IMR-90 (cell line): Measurements from ENCODE around the gene SEPTIN5. TPM values are rescaled to one million over a fixed set of nuclear protein-coding genes. Genes with fewer than 3 reads are reported as not detected.

Source experiments
- ATAC-seq: fragments of 200-7000 bp; cut with Tn5 transposase; 2 replicates; pipeline ENCODE4 v1.9.1; 2020; ENCODE audit warnings: low read depth, mild to moderate bottlenecking, moderate library complexity
- BruUV-seq: library from RNA; stranded (reverse); fragments of 400-500 nt; replicated peaks from 2 replicates; lab custom pipeline; 2021; lab: Mats Ljungman, UMichigan
- CTCF ChIA-PET: fragments of 300-600 bp; formaldehyde crosslinking; extraction: SDS; loops from one replicate; lab custom pipeline; 2021; ENCODE audit warnings: antibody characterized with exemption; lab: Yijun Ruan, JAX
- POLR2A ChIA-PET: fragments of 300-600 bp; sonication (Branson Sonifier 250); formaldehyde crosslinking; loops from one replicate; lab custom pipeline; 2022; ENCODE audit warnings: antibody characterized with exemption; ENCODE audit not compliant: unreplicated experiment; lab: Charles Lee
- DNase-seq: peaks from one replicate; pipeline ENCODE4 v3.0.0; 2013
- H2AFZ ChIP-seq: replicated peaks from 2 replicates; pipeline ENCODE3; 2013; ENCODE audit warnings: low read length, mild to moderate bottlenecking; ENCODE audit not compliant: poor library complexity
- H2AK5ac ChIP-seq: 2 replicates; pipeline ENCODE4 v1.6.1; 2013; ENCODE audit warnings: low read depth, low read length, inconsistent platforms
- H2AK9ac ChIP-seq: replicated peaks from 2 replicates; pipeline ENCODE3; 2013; ENCODE audit warnings: mild to moderate bottlenecking, low read depth, low read length, moderate library complexity; ENCODE audit not compliant: poor library complexity
- H2BK120ac ChIP-seq: 2 replicates; pipeline ENCODE4 v1.6.1; 2013; ENCODE audit warnings: low read depth, low read length, inconsistent platforms
- H2BK15ac ChIP-seq: 3 replicates; pipeline ENCODE4 v1.6.1; 2013; ENCODE audit warnings: low read depth, low read length, inconsistent platforms
- H2BK20ac ChIP-seq: 2 replicates; pipeline ENCODE4 v1.6.1; 2013; ENCODE audit warnings: low read depth, mild to moderate bottlenecking, inconsistent platforms, low read length, moderate library complexity
- H2BK5ac ChIP-seq: 2 replicates; pipeline ENCODE4 v1.6.1; 2013; ENCODE audit warnings: mild to moderate bottlenecking, low read depth, low read length, inconsistent platforms; ENCODE audit not compliant: poor library complexity, severe bottlenecking
- H3K14ac ChIP-seq: replicated peaks from 2 replicates; pipeline ENCODE4 v1.6.1; 2013; ENCODE audit warnings: low read depth, low read length, inconsistent platforms
- H3K18ac ChIP-seq: 2 replicates; pipeline ENCODE4 v1.6.1; 2013; ENCODE audit warnings: low read depth, low read length, control low read depth
- H3K23ac ChIP-seq: 2 replicates; pipeline ENCODE4 v1.6.1; 2013; ENCODE audit warnings: low read depth, low read length, inconsistent platforms
- H3K27ac ChIP-seq: 2 replicates; pipeline ENCODE4 v1.5.1; 2013; ENCODE audit warnings: mild to moderate bottlenecking, control low read depth, low read length; ENCODE audit not compliant: insufficient read depth
- H3K27me3 ChIP-seq: 2 replicates; pipeline ENCODE4 v1.6.1; 2013; ENCODE audit warnings: low read length; ENCODE audit not compliant: control insufficient read depth, insufficient read depth
- H3K36me3 ChIP-seq: 2 replicates; pipeline ENCODE4 v1.6.1; 2013; ENCODE audit warnings: low read length, mixed read lengths; ENCODE audit not compliant: control insufficient read depth, insufficient read depth
- H3K4ac ChIP-seq: 2 replicates; pipeline ENCODE4 v1.6.1; 2013; ENCODE audit warnings: low read depth, low read length, inconsistent platforms
- H3K4me1 ChIP-seq: 2 replicates; pipeline ENCODE4 v1.6.1; 2013; ENCODE audit warnings: low read length, mixed read lengths; ENCODE audit not compliant: control insufficient read depth, insufficient read depth
- H3K4me2 ChIP-seq: 2 replicates; pipeline ENCODE4 v1.6.1; 2013; ENCODE audit warnings: low read depth, mild to moderate bottlenecking, control low read depth, low read length, moderate library complexity
- H3K4me3 ChIP-seq: 2 replicates; pipeline ENCODE4 v1.5.1; 2013; ENCODE audit warnings: low read depth, mild to moderate bottlenecking, control low read depth, low read length, moderate library complexity; ENCODE audit not compliant: insufficient read depth
- H3K56ac ChIP-seq: 2 replicates; pipeline ENCODE4 v1.6.1; 2013; ENCODE audit warnings: low read length, inconsistent platforms; ENCODE audit not compliant: insufficient read depth; ENCODE audit errors: extremely low read depth
- H3K79me1 ChIP-seq, 2 experiments: 2 replicates each; pipeline ENCODE4 v1.6.1; 2013; ENCODE audit warnings: low read length in 2 of 2, inconsistent platforms in 1 of 2, low read depth in 1 of 2
- H3K9ac ChIP-seq: 2 replicates; pipeline ENCODE4 v1.6.1; 2013; ENCODE audit warnings: low read depth, low read length, control low read depth
- H3K9me1 ChIP-seq: 2 replicates; pipeline ENCODE4 v1.6.1; 2013; ENCODE audit warnings: low read length, inconsistent platforms; ENCODE audit not compliant: insufficient read depth
- H3K9me3 ChIP-seq: 2 replicates; pipeline ENCODE4 v1.6.1; 2013; ENCODE audit warnings: low read length; ENCODE audit not compliant: control insufficient read depth, insufficient read depth
- H4K20me1 ChIP-seq: 2 replicates; pipeline ENCODE4 v1.6.1; 2013; ENCODE audit warnings: low read length, inconsistent platforms; ENCODE audit not compliant: insufficient read depth
- H4K5ac ChIP-seq: 2 replicates; pipeline ENCODE4 v1.6.1; 2013; ENCODE audit warnings: mild to moderate bottlenecking, low read depth, low read length, control low read depth
- H4K8ac ChIP-seq, 2 experiments: 2 replicates each; pipeline ENCODE4 v1.6.1; 2013; ENCODE audit warnings: low read depth in 2 of 2, low read length in 2 of 2, control low read depth in 1 of 2, inconsistent platforms in 1 of 2
- H4K91ac ChIP-seq: 2 replicates; pipeline ENCODE4 v1.6.1; 2013; ENCODE audit warnings: low read depth, low read length, inconsistent platforms; ENCODE audit not compliant: insufficient read depth
- MXI1 ChIP-seq: IDR thresholded peaks from 2 replicates; pipeline ENCODE4 v1.6.1; 2012; ENCODE audit warnings: low read depth, mild to moderate bottlenecking, low read length, moderate library complexity, borderline replicate concordance
- RFX5 ChIP-seq: IDR thresholded peaks from 2 replicates; pipeline ENCODE4 v1.8.0; 2012; ENCODE audit warnings: low read depth, mild to moderate bottlenecking, low read length, moderate library complexity
- WGBS, 2 experiments: methylation state at CpG; one replicate each; pipeline versions ENCODE4 v1.1.5 to v1.1.7; 2013; ENCODE audit warnings: missing lambda C conversion rate in 2 of 2; ENCODE audit not compliant: insufficient read length in 1 of 2; ENCODE audit errors: extremely low coverage in 2 of 2; 5-methylcytosine and 5-hydroxymethylcytosine counted together
- dilution Hi-C: fragments of 300-500 bp; cut with HindIII; formaldehyde crosslinking; loops from one replicate; pipeline ENCODE4 v1.14.3; 2018; ENCODE audit warnings: low sequenced_read_pairs; ENCODE audit not compliant: unreplicated experiment
- in situ Hi-C: fragments of 300-500 bp; cut with MboI; formaldehyde crosslinking; loops from 3 replicates; pipeline ENCODE4 v1.14.3; 2019; ENCODE audit warnings: low sequenced_read_pairs, inconsistent platforms, mixed read lengths
- intact Hi-C: fragments of 100-400 bp; cut with micrococcal nuclease; formaldehyde crosslinking; loops from 2 replicates; pipeline ENCODE4 v1.10.0; 2022
- polyA plus RNA-seq, 3 experiments: library from polyadenylated mRNA; depleted of rRNA; stranded (reverse); fragments of >200 nt; gene quantifications; 2 replicates each; pipeline ENCODE4 v1.2.3, GENCODE V29; 2012; ENCODE audit warnings: low replicate concordance in 1 of 3
- total RNA-seq: library from RNA; depleted of rRNA; stranded (reverse); fragments of >200 nt; gene quantifications from 2 replicates; pipeline ENCODE4 v1.2.3, GENCODE V29; 2012

The SEPTIN5 gene
- total and polyA plus RNA-seq, 2 of the 4 experiments (the other 2 are of a cell fraction), result 16.8 to 20.7 TPM

DNA sequence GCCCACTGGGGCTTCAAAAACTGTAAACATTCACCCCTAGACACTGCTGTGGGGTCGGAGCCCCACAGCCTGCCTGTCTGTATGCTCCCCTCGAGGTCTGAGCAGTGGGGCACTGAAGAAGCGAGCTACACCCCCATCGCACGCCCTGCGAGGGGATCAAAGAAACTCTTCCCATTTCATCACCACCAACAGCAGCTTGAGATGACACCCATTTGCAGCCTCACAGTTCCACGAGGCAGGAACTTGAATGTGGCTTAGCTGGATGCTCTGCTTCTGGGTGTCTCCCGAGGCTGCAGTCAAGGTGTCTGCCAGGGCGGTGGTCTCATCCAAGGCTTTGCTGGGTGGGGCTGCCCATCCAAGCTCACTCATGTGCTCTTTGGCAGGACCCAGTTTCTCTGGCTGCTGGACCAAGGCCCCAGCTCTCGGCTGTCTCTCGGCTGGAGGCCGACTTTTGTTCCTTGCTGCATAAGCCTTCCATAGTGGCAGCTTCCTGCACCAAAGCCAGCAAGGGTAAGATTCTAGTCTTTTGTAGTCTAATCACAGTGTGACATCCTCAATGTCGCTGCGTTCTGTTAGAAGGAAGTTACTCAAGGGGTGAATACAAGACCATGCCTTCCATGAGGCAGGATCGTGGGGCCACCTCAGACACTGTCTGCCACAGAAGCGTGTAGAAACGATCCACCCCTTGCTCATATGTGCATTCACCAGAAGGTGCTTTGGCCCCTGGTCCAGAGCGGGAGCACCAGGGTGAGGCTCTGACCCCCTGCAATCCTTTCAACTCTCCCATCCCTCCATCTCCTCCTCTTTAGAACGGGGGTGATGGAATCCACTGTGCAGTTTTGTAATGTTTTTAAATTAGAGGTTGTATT lies 46.2 kb upstream of the SEPTIN5 start:
- Histone ChIP-seq H3K36me3 (no peaks in the 10 kb centered on the region), H2BK20ac (no peak overlapping the region), H3K4me3 (no peak overlapping the region), H2BK15ac (no peak overlapping the region), H3K27me3 (peaks cover 5% of the 10 kb centered on the region), H3K4ac (no peak overlapping the region), H3K18ac (no peak overlapping the region), H3K4me1 (peaks cover 24% of the 10 kb centered on the region), H3K23ac (no peak overlapping the region), H3K14ac (no peak overlapping the region; the same call in 1 of the 2 replicates), H3K9me3 (peaks cover 8% of the 10 kb centered on the region), H4K20me1 (no peaks in the 10 kb centered on the region), H3K9me1 (0 out of 2 replicates have a peak, but pooled peaks cover 6% of the 10 kb centered on the region), H3K9ac (no peak overlapping the region), H2AK5ac (no peak overlapping the region), H3K27ac (no peak overlapping the region), H2BK5ac (no peak overlapping the region), H2AK9ac (no peak overlapping the region), H4K5ac (no peak overlapping the region), H2AFZ (peak overlapping the region; percentile 19), H3K4me2 (no peak overlapping the region), H2BK120ac (0 out of 2 replicates have a peak overlapping the region, but pooled peaks have one; percentile 7), H3K79me1 (no peaks in the 10 kb centered on the region), H3K56ac (no peak overlapping the region), H4K8ac (no peak overlapping the region), H4K91ac (0 out of 2 replicates have a peak overlapping the region, but pooled peaks have one; percentile 1)
- BruUV-seq, result no TSS peak
- dilution Hi-C loops (no loop called here), in situ Hi-C loops (no loop called here), intact Hi-C loops (no loop called here)
- ChIA-PET CTCF (no interaction called here), POLR2A (no interaction called here)
- ATAC-seq (no peak), DNase-seq (no peak)
- WGBS, 2 experiments, result 85% methylated on average over 5 of the region's 19 CpGs; no CpG with 5 or more reads in 1 of the 2 experiments
- TF ChIP-seq MXI1 (no peak), RFX5 (no peak)
